PFSK-1 (cell line): Measurements from ENCODE around the gene STRN3.

Experiments used
- POLR2AphosphoS5 ChIP-seq: IDR thresholded peaks from 2 replicates; pipeline ENCODE4 v1.6.1; 2012; ENCODE audit warnings: low read depth, mild to moderate bottlenecking, control low read depth, low read length, moderate library complexity
- TF ChIP-seq, protein P1 (sequence below), 2 experiments: IDR thresholded peaks; 2 replicates each; pipeline versions ENCODE4 v1.6.1 to v1.8.0; 2011 to 2012; ENCODE audit warnings: low read depth in 2 of 2, low read length in 2 of 2, control low read depth in 1 of 2, inconsistent platforms in 1 of 2, mild to moderate bottlenecking in 1 of 2, moderate library complexity in 1 of 2; ENCODE audit not compliant: insufficient read depth in 1 of 2

DNA sequence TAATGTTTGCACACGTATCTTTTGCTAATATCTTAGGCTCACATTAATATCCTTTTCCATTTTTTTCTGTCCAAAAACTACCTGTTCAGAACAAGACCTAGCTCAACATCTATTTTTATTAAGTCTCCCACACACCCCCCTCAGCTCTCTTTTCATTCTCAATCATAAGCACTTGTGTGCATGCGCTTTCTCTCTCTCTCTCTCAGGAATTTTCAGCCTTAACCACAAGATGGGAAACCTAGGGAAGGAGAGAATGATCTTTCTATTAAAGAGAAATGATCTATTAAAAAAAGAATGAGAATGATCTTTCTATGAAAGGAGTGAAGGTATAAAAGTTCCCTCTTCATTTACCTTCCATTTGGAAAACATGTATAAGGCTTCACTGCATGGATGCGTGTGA is 40.4 kb downstream of the STRN3 start:
- TF ChIP-seq POLR2AphosphoS5 = no peak
- TF ChIP-seq, protein P1, sequence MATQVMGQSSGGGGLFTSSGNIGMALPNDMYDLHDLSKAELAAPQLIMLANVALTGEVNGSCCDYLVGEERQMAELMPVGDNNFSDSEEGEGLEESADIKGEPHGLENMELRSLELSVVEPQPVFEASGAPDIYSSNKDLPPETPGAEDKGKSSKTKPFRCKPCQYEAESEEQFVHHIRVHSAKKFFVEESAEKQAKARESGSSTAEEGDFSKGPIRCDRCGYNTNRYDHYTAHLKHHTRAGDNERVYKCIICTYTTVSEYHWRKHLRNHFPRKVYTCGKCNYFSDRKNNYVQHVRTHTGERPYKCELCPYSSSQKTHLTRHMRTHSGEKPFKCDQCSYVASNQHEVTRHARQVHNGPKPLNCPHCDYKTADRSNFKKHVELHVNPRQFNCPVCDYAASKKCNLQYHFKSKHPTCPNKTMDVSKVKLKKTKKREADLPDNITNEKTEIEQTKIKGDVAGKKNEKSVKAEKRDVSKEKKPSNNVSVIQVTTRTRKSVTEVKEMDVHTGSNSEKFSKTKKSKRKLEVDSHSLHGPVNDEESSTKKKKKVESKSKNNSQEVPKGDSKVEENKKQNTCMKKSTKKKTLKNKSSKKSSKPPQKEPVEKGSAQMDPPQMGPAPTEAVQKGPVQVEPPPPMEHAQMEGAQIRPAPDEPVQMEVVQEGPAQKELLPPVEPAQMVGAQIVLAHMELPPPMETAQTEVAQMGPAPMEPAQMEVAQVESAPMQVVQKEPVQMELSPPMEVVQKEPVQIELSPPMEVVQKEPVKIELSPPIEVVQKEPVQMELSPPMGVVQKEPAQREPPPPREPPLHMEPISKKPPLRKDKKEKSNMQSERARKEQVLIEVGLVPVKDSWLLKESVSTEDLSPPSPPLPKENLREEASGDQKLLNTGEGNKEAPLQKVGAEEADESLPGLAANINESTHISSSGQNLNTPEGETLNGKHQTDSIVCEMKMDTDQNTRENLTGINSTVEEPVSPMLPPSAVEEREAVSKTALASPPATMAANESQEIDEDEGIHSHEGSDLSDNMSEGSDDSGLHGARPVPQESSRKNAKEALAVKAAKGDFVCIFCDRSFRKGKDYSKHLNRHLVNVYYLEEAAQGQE (IDR thresholded peaks at IDR 0.05; ENCODE audit: insufficient read depth in 1 of 2, low read depth in 2 of 2, low read length in 2 of 2) = no peak
